Stimulated activated CD4-positive, alpha-beta T cell treated with anti-CD3 and anti-CD28 coated beads, Interleukin-15, amount 100 ng/mL, for 48 hours (primary cell): ENCODE measurements around the gene CCL14.

Source experiments
- DNase-seq, 2 donors: peaks; one replicate each; pipeline ENCODE4 v3.0.0-alpha.2; 2020; ENCODE audit warnings: low read depth in 2 of 2

CCL14 gene

DNA sequence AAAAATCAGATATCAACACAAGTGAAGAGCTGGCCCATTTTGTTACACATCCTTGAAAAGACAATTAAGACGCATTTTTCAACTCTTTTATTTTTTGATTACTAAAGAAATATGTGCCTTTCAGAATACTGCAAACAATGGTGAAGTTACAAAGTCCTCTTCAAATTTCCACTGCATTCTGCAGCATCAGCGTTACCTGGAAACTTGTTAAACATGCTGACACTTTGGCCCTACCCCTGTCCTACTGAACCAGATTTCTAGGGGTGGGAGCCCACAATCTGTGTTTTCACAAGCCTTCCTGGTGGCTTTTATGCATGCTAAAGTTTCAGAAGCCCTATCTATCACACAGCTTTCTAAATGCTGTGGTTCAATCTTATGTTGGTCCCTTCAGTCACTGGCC is 4.5 kb upstream of the CCL14 start:
- DNase-seq = no peak

DNA sequence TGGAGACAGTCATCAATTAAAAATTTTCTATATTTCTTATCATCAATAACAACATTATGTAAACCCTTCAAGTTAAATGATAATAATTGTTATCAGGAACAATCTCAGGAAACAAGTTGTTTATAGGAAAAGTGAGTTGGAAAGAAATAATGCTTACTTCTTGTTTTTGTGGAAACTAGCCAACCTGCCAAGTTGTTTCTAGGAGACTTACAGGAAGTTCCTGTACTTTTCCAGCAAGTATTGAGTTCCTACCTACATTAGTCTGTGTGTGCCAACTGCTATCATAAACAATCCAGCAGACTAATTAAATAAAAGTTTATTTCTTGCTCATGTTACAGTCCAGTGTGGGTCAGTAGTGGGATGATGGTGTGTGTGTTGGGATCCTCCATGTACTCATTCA is 1.6 kb upstream of the CCL14 start:
- no peak for DNase-seq

DNA sequence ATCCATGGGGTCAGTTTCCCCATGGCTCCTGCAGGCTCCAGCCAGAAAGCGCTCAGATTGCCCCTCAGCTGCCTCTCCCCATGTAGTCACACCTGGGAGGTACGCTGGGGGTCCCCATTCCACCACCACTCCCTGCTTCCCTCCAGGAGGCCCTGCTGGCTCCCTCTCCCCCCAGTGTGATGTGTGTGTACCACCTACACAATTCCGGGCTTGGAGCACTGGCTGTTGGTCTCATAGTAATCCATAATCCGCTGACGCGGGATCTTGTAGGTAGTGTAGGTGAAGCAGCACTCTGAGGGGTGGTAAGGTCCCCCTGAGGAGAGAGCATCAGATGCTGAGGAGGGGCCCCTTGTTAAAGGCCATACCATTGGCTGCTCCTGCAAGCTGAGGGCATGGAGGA is 2.4 kb downstream of the CCL14 start:
- no peak for DNase-seq

DNA sequence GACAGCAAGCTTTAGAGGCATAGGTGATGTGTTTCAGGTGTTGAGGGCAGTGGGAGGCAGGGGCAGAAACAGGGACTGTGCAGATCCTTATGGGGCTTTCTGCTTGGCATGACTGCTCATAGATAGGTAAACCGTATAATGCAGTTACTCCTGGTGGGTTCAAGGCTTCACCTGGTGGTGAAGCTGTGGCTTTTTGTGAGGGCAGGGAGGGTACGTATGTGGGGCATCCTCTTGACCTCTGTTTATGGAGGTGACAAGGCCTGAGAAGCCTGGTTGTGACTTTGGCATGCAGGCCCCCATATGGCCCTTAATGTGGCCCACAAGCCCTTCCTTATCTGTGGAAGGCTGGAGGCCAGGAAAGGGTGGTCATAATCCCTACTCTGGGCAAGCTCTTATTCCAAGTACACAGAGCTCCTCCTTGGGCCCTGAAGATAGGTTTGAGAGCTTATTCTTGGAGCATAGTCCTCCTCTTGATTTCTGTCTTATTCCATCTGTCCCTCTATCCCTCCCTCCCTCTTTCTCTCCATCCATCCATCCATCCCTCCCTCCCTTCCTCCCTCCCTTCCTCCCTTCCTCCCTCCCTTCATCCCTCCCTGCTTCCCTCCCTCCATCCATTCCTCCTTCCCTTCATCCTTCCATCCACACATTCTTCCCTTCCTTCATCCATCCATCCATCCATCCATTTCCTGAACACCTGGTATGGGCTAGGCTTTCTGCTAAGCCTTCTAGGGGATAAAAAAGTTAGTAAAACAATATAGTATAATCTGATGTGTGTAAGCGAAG is 3.9 kb downstream of the CCL14 start:
- DNase-seq = no peak

DNA sequence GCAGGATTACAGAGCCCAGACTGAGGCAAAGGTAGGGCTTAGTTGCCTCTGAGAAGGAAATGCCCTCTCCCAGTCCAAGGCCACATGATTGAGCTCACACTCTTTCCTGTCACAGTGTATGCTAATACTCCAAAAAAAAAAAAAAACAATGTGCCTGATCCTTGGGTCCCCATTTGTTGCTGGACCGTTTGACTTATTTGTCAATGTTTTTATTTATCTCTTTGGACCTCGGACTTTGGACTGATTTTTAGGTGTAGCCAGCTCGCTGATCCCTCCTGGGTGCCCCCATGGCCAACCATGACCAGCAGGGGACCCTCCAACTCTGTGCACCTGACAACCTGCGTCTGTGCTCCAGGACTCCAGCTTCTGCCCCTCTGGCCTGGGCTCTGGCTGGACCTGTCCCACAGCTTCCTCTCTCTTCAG is 4.6 kb downstream of the CCL14 start:
- no peak for DNase-seq

DNA sequence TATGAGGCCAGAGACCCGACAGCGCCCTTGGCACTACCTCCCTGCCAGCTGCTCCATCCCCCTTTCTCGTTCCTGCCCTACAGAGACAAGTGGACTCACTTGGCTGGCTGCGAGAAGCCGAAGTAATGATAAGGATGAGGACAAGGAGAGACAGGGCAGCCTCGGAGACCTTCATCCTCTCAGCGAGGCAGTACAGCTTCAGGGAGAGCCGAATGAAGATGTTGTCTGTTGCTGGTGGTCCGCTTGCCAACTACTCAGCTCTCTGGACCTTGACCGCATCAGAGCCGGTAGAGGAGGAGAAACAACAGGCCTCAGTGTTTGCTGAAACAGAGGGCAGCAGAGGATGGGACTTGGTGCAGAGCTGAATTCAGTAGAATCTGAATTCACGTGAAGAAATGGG is 5.3 kb downstream of the CCL14 start, which contains the start of gene CCL16:
Gene CCL16, minus strand, starts transcription at position 252 of the 400 bp plus-strand sequence. Its CDS starts 77 bp downstream, at position 175.
- no peak for DNase-seq

DNA sequence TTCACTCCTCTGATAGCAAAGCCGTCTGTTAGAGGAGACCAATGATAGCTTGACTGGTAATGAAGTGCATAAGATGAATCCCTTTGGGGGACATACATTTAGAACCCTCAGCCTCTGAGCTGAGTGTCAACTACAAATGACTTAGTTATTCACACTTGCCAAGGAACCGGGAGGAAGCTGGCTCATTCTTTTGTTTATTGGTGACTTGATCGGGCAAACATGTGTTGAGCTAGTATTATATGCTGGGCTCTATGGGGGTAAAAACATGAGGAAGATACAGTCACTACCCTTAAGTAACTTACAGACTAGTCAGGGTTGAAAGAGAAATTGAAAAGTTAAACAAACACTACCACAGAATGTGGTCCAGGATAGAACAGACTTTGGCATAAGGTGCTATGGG is 8.2 kb downstream of the CCL14 start:
- DNase-seq = no peak

DNA sequence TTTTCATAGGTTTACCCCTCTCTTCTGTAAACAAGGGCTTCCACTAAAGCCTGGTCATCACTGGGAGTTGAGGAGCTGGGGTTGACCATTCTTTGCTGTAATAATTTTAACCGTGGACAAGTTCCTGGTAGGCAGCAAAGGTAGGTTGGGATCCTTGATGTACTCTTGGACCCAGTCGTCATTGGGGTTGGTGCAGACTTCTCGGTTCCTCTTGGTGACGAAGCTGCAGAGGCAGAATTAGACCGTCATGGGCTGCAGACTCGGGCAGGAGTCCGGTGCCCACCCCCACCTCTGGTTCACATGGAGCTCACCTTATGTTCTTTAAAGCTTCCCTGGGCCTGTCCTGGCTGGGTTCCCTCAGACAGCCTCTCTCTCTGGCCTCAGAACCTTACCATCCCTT is 9.0 kb downstream of the CCL14 start:
- no peak for DNase-seq

DNA sequence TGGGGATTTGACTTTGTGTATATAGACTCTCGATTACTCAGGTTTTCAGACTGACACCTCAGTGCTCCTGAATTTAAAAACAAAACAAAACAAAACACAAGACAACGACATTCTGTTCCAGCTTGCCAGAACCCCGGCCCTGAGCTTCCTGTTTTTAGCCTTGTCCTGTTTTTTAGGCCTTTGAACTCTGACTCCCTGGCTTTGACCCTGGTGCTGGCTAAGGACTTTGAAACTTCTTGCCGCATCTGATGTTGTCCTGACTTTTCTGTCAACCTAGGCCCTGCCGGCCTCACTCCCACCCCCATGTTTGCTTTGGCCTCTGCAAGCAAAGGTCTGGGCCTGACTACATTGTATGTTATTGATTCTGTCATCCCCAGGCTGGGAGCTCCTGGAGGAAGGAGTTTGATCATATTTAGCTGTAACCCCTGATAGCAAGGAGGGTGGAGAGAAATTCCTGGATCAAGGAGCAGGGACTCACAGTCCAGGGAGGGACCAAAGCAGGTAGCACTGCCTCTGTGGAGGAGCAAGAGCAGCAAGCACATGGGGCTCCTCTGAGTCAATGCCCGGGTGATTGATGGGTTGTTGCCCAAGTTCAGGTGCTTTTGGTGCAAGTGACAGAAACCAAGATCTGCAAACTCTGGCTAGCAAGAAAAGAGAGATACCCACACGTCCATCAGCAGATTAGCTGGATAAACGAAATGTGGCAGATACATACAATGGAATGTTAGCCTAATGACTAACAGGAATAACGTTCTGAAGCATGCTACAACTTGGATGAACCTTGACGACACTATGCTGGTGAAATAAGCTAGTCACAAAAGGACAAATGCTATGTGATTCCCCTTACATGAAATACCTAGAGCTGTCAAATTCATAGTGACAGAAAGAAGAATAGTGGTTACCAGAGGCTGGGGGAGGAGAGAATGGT is 12.9 kb downstream of the CCL14 start:
- DNase-seq = no peak

DNA sequence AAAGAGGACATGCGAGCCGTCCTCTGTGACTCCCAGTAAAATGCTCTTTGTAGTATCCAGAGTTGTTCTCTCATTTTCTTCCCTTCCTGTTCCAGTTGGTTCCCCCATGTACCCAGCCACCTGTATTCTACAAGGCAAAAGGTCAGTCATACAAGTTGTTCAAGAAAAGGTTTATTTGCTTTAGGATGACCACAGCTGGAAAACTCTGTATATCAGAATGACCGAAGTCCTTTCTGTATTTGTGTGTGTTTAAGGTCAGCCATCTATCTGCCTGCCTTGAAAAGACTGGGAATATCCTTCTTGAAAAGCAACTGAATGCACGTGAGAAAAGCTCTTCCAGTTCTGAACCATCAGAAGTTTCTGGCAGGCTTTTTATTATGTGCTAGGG is 13.6 kb downstream of the CCL14 start:
- DNase-seq = no peak

DNA sequence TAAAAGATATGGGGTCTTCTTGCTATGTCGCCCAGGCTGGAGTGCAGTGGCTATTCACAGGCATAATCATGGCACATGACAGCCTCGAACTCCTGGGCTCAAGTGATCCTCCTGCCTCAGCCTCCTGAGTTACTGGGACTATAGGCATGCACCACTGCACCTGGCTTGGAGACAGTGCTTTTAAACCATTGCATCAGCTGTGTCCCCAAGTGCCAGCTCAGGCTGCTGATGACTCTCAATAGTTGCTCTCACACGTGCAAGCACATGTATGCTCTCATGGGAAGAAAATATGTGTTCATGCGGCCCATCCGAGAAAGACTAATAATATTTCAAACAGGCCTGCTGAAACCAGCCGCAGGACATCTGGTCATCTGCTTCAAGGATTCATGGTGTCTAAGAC is 14.0 kb downstream of the CCL14 start:
- DNase-seq = no peak

DNA sequence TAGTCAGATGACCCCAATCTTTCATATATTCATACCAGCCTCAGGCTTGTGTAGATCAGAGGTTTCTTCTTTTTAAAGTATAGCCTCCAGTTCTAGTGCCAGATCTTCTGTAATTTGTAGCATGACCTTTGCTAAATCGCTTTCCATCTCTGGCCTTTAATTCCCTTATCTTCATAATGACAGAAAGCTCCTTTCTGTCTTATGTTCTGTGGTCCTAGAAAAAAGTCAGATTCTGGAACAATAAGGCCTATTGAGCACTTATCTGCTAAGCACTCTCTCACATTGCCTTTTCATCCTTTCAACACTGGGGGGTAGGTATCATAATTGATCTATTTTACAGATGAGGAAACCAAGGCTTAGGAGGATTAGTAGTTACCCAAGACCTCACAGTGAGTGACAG is 14.5 kb downstream of the CCL14 start:
- no peak for DNase-seq

DNA sequence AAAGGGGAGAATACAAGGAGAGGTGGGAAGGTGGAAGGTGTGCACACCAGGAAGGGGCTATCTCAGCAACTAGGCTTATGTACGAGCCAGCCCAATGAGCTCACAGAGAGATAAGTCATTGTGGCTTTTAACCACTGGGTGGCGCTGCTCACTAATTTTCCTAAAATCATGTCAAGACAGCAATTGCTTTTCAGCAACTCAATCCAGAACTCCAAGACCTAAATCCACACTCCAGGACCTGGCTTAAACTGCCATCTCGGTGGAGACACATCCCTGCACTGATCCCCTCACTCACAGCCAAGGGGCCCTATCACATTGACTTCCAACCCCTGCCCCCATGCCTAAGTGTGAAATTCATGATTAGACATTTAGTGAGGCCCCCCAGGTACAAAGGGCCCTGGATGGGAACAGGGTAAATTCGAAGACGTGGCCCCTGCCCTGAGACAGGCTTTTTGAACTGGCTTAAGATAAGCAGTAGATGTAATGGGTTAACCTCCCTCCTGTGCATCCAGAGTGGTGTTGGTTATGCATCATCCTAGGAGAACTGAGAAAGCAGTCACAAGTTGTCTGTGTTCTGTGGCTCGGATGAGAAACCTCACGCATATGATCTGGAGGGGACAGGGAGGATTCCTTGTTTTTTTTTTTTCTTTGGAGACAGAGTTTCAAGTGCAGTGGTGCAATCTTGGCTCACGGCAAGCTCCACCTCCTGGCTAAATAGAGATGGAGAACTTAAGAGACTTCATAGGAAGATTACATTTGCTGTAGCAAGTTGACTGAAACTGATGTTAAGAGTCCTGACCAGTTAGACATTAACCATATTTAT is 16.8 kb downstream of the CCL14 start:
- peak; percentile 44 to 64 for DNase-seq

DNA sequence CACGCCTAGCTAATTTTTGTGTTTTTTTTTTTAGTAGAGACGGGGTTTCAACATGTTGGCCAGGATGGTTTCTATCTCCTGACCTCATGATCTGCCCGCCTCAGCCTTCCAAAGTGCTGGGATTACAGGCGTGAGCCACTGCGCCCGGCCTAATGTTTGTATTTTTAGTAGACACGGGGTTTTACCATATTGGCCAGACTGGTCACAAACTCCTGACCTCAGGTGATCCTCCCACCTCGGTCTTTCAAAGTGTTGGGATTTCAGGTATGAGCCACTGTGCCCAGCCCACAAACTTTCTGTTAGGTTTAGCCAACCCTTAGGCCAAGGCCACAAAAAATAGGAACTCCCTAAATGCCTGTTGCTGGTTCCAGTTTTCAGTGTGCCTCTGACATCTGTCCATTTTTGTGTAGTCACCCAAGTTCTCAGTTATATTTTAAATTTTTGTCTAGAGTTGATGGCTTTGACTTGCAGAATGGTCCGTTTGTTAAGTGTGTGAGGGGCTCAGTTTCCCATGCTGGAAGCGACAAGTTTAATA is 17.9 kb downstream of the CCL14 start:
- DNase-seq = no peak

DNA sequence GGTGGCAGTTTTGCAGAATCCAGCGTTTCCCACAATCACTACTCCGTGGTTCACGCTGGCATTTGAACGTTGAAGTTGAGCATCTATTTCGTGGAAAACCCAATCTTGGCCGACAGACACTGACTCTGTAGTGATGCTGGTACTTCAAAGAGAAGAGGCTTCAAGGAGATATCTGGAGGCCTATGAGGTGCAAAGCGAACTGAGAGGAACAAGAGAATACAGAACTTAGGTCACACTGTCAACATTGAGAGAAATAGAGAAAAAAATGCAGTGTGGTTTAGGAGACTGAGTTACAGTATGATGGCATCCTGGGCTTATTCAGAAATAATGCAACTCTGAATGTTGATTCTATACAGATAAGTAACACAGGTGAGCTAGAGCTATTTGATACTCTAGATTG is 21.3 kb downstream of the CCL14 start:
- DNase-seq = no peak

DNA sequence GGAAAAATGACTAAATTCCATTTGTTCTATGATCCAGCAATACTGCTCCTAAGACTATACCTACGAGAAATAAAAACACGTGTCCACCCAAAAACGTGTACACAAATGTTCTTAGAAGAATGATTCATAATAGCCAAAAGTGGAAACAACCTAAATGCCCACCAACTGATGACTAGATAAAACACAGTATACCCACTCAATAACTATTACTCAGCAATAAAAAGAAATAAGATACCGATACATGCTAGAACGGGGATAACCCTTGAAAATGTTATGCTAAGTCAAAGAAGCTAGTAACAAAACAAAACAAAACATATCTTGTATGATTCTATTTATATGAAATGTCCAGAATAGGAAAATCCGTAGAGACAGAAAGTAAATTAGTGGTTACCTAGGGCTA is 22.9 kb downstream of the CCL14 start:
- DNase-seq = no peak

DNA sequence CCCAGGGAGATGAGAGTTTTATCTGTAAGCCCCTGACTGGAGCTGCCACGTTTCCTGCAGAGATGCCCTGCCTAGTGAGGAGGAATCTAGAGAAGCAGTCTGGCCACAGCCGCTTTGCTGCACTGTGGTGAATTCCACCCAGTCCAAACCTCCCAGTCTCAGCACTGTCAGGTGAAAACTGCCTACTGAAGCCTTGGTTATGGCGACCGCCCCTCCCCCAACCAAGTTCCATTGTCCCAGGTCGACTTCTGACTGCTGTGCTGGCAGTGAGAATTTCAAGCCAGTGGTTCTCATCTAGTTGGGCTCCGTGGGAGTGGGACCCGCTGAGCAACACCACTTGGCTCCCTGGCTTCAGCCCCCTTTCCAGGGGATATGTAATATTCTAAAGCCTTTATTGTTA is 32.8 kb downstream of the CCL14 start:
- DNase-seq = no peak

DNA sequence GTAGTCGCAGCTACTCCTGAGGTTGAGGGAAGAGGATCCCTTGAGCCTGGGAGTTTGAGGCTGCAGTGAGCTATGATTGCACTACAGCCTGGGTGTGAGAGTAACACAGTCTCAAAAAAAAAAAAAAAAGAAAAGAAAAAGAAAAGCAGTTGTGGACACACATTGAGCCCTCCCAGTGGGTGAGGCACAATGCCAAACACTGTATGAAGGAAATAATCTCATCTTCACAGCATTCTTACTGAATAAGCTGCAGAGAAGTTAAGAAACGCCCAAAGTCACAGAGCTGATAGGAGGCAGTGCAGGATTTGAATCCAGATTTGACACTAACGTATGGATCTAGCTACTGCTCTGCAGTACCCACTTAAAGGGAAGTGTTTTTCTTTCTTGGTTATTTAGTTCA is 37.1 kb downstream of the CCL14 start:
- DNase-seq = no peak

DNA sequence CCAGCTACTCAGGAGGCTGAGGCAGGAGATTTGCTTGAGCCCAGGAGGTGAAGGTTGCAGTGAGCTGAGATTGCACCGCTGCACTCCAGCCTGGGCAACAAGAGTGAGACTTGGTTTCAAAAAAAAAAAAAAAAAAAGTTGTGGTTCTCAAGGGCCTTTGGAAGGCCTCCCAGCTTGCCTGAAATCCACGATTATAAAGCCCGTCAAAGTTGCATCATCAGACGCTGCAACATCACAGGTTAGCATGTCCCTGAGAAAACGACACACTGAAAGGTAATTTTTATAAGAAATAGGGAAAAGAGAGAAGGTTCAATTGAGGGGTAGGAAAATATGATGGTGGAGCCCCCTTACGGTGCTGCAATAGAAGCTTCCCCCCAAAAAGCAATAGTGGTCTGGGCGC is 38.4 kb downstream of the CCL14 start:
- DNase-seq = no peak

DNA sequence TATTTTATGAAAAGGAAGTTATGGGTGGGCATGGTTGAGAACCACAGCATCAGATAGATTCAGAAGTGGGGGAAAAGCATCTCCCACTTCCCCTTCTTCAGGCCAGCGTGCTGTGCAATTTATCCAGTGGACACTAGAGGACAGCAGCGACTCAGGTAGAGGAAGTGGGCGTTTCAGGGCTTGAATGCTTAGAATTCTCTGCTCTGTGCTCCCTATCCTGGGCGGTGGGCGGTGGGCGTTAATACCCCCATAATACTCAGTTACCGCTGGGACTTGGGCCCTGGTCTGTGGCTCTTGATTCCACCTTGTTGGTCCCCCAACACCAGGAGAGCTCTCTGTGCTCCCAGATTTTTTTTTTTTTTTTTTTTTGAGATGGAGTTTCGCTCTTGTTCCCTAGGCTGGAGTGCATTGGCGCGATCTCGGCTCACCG is 39.4 kb downstream of the CCL14 start:
- DNase-seq = peak; percentile 10 to 40

DNA sequence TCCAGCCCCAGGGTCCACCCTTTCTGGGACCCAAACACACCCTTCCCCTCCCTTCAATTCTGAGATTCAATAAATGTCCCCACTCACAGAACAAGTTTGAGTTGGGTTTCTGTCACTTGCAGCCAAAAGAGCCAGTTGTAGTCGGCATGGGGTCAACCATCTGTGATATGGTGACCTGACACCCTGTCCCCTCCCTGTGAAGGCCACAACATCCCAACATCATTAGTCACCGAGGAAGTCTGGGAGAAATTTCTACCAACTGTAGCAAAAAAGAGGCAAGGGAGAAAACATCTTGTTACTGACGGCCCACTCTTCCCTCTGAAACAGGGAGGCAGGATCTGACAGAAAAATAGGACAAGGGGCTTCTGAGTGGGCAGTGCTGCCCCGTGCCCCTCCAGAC is 42.4 kb downstream of the CCL14 start:
- no peak for DNase-seq

DNA sequence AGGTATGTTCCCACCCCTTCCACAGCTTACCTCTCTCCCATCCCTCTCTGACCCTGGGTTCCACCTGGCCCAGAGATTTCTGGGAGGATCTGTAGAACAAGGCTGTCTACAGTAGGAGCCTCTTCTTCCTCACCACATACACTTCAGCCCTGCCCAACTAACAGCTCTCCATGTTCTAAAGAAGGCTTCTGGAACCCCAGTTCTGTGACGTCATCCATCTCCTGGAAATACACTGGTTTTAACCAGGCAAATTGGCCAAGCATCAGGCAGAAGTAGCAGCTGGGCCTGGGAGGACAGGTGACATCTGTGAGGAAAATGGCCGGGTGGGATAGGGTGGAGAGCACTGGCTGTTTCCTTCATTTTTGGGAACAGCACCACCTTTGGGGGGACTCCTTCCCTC is 43.0 kb downstream of the CCL14 start, which contains the start of gene LYZL6:
Gene LYZL6, minus strand, starts transcription at position 177 of the 400 bp plus-strand sequence. CDS start 4,357 bp downstream, outside the sequence.
- no peak for DNase-seq
